Panc1 (cell line): ENCODE results near the gene MRPL17. TPM values are rescaled to one million over a fixed set of nuclear protein-coding genes. Genes with fewer than 3 reads are reported as not detected.

Experiments used
- ATAC-seq: fragments of 200-7000 bp; cut with Tn5 transposase; 2 replicates; pipeline ENCODE4 v1.9.1; 2020; ENCODE audit warnings: mild to moderate bottlenecking, moderate library complexity
- BruUV-seq: library from RNA; stranded (reverse); fragments of 400-500 nt; replicated peaks from 2 replicates; lab custom pipeline; 2021; lab: Mats Ljungman, UMichigan
- CTCF ChIA-PET: fragments of 300-600 bp; sonication (Branson Sonifier 250); formaldehyde crosslinking; loops from one replicate; lab custom pipeline; 2022; ENCODE audit warnings: antibody characterized with exemption; lab: Charles Lee
- POLR2A ChIA-PET: fragments of 300-600 bp; sonication (Branson Sonifier 250); formaldehyde crosslinking; loops from one replicate; lab custom pipeline; 2022; ENCODE audit warnings: antibody characterized with exemption; lab: Charles Lee
- DNase-seq: peaks from one replicate; pipeline ENCODE4 v3.0.0-alpha.2; 2010; ENCODE audit warnings: low read depth, low spot score
- H3K27ac ChIP-seq: 2 replicates; pipeline ENCODE4 v1.5.1; 2011; ENCODE audit warnings: mild to moderate bottlenecking, low read length, inconsistent platforms
- H3K27me3 ChIP-seq: fragments of 200-500 bp; sonication (Bioruptor generic); 2 replicates; pipeline ENCODE4 v1.6.0; 2014; ENCODE audit warnings: low read length, inconsistent platforms; ENCODE audit not compliant: control insufficient read depth, insufficient read depth
- H3K36me3 ChIP-seq: fragments of 200-500 bp; sonication (Bioruptor generic); 2 replicates; pipeline ENCODE4 v1.5.1; 2014; ENCODE audit warnings: inconsistent platforms, mild to moderate bottlenecking, low read length, moderate library complexity; ENCODE audit not compliant: control insufficient read depth, insufficient read depth
- H3K4me1 ChIP-seq: 2 replicates; pipeline ENCODE4 v1.5.1; 2011; ENCODE audit warnings: inconsistent platforms, mild to moderate bottlenecking, low read length, moderate library complexity; ENCODE audit not compliant: control insufficient read depth, insufficient read depth
- H3K4me3 ChIP-seq, 2 experiments: 2 replicates each; pipeline ENCODE4 v1.5.1; 2011 to 2012; ENCODE audit warnings: low read depth in 2 of 2, low read length in 2 of 2, mild to moderate bottlenecking in 2 of 2, inconsistent platforms in 1 of 2, moderate library complexity in 1 of 2
- H3K9me3 ChIP-seq: fragments of 200-500 bp; sonication (Bioruptor generic); 2 replicates; pipeline ENCODE4 v1.5.1; 2014; ENCODE audit warnings: low read depth, mild to moderate bottlenecking, inconsistent platforms, low read length, moderate library complexity; ENCODE audit not compliant: control insufficient read depth, insufficient read depth
- CTCF ChIP-seq: fragments of 450-650 bp; IDR thresholded peaks from 2 replicates; pipeline ENCODE4 v1.5.1; 2017; ENCODE audit warnings: mild to moderate bottlenecking
- POLR2AphosphoS5 ChIP-seq: IDR thresholded peaks from 2 replicates; pipeline ENCODE4 v1.6.1; 2012; ENCODE audit warnings: mild to moderate bottlenecking, low read depth, low read length, moderate library complexity
- REST ChIP-seq, 2 experiments: IDR thresholded peaks; 2 replicates each; pipeline ENCODE4 v1.6.1; 2011 to 2012; ENCODE audit warnings: low read depth in 2 of 2, control low read depth in 1 of 2, low read length in 1 of 2, mild to moderate bottlenecking in 1 of 2, moderate library complexity in 1 of 2; ENCODE audit not compliant: insufficient read depth in 1 of 2
- SIN3A ChIP-seq: IDR thresholded peaks from 2 replicates; pipeline ENCODE4 v1.6.1; 2012; ENCODE audit warnings: low read depth, mild to moderate bottlenecking, low read length, moderate library complexity, borderline replicate concordance; ENCODE audit not compliant: insufficient read depth
- TCF7L2 ChIP-seq: IDR thresholded peaks from 2 replicates; pipeline ENCODE4 v1.6.1; 2011; ENCODE audit warnings: mild to moderate bottlenecking, low read depth, low read length, inconsistent platforms
- in situ Hi-C: cut with HindIII; loops from 2 replicates; pipeline ENCODE4 v1.10.0; 2016; ENCODE audit warnings: low sequenced_read_pairs, low pct_unique_long_range_greater_than_20kb
- intact Hi-C: fragments of 100-400 bp; cut with micrococcal nuclease; formaldehyde crosslinking; loops from one replicate; pipeline ENCODE4 v1.10.0; 2022; ENCODE audit not compliant: unreplicated experiment
- total RNA-seq: library from RNA; stranded (reverse); gene quantifications from one replicate; pipeline ENCODE4 v1.2.1, GENCODE V29; 2021; ENCODE audit not compliant: unreplicated experiment

MRPL17 gene
- total RNA-seq, 1 experiment from 2014 or later, result 115 TPM

GRCh38 chr11:6631361-6631890, 51.7 kb downstream of the MRPL17 start:
- Histone ChIP-seq H3K4me1 (peaks cover 9% of the 10 kb centered on the region), H3K27me3 (peaks cover 7% of the 10 kb centered on the region), H3K9me3 (no peaks in the 10 kb centered on the region), H3K27ac (no peak overlapping the region), H3K36me3 (no peaks in the 10 kb centered on the region), H3K4me3 (no peak overlapping the region)
- no peak for DNase-seq
- TF ChIP-seq POLR2AphosphoS5, result no peak
- TF ChIP-seq SIN3A, result no peak
- no peak for TF ChIP-seq CTCF
- no peak for TF ChIP-seq REST (IDR thresholded peaks at IDR 0.05; ENCODE audit: insufficient read depth in 1 of 2, low read depth in 2 of 2, low read length in 1 of 2)
- TF ChIP-seq TCF7L2, result no peak
- CTCF ChIA-PET, result interaction anchor here (1.2 kb wide), 1 partner anchor 52 kb away, joined by 3 read pairs; the partner anchor contains the start of gene MRPL17
- POLR2A ChIA-PET, result no interaction called here
- intact Hi-C loops, result no loop called here
- ATAC-seq, result no peak
- in situ Hi-C loops, result no loop called here
- BruUV-seq, result no TSS peak

- no peaks in the 10 kb centered on the region for H3K9me3 ChIP-seq
- DNase-seq (no peak), ATAC-seq (peak; percentile 15)
- peak overlapping the region; percentile 29 to 33 for H3K4me3 ChIP-seq
- CTCF ChIA-PET, result interaction anchor here (1.2 kb wide), 1 partner anchor 53 kb away, joined by 3 read pairs; the partner anchor contains the start of gene MRPL17
- TF ChIP-seq REST (IDR thresholded peaks at IDR 0.05; ENCODE audit: insufficient read depth in 1 of 2, low read depth in 2 of 2, low read length in 1 of 2), result no peak
- TF ChIP-seq POLR2AphosphoS5, result no peak
- no peak for TF ChIP-seq SIN3A
- no peak for TF ChIP-seq TCF7L2
- TF ChIP-seq CTCF, result no peak
- intact Hi-C loops (no loop called here), in situ Hi-C loops (no loop called here)
- no TSS peak for BruUV-seq
- peaks cover 7% of the 10 kb centered on the region for H3K27me3 ChIP-seq
- no peak overlapping the region for H3K27ac ChIP-seq
- H3K4me1 ChIP-seq, result peaks cover 8% of the 10 kb centered on the region
- POLR2A ChIA-PET, result interaction anchor here (0.6 kb wide), 1 partner anchor 241 kb away, joined by 9 read pairs; the partner anchor contains the start of gene SMPD1
- H3K36me3 ChIP-seq, result no peaks in the 10 kb centered on the region
Measured at GRCh38 chr11:6630632-6631291, 52.4 kb downstream of the MRPL17 start.
